SK-N-SH (cell line): ENCODE measurements around the gene RARA. TPM values are rescaled to one million over a fixed set of nuclear protein-coding genes. Genes with fewer than 3 reads are reported as not detected.

Source experiments
- CTCF ChIA-PET: fragments of 300-600, 350-600 bp; formaldehyde crosslinking; extraction: SDS; loops from one replicate; lab custom pipeline; 2021; lab: Yijun Ruan, JAX
- POLR2A ChIA-PET: fragments of 350-600 bp; sonication (Branson Sonifier 250); formaldehyde crosslinking; extraction: SDS; loops from one replicate; lab custom pipeline; 2020; ENCODE audit warnings: antibody characterized with exemption, inconsistent platforms; lab: Yijun Ruan, JAX
- DNase-seq: peaks from one replicate; pipeline ENCODE4 v3.0.0; 2012
- H2AFZ ChIP-seq: fragments of 200-600 bp; sonication (generic); 2 replicates; pipeline ENCODE4 v1.8.1; 2016; ENCODE audit warnings: antibody characterized with exemption, mild to moderate bottlenecking, low read depth
- H3F3A ChIP-seq: fragments of 200-600 bp; sonication (generic); replicated peaks from 2 replicates; pipeline ENCODE3; 2016; ENCODE audit warnings: antibody characterized with exemption, mild to moderate bottlenecking; ENCODE audit not compliant: insufficient read depth
- H3K27ac ChIP-seq, 2 experiments: fragments of 200-500 bp in 1 of 2; fragments of 200-600 bp in 1 of 2; sonication (Bioruptor generic) in 1 of 2; sonication (generic), shearing (Covaris generic) in 1 of 2; 2 replicates each; pipeline versions ENCODE4 v1.5.1 to v1.6.1; 2014 to 2016; ENCODE audit warnings: low read depth in 2 of 2, inconsistent platforms in 1 of 2, low read length in 1 of 2, mild to moderate bottlenecking in 1 of 2, mixed read lengths in 1 of 2
- H3K27me3 ChIP-seq: fragments of 200-600 bp; sonication (generic), shearing (Covaris generic); 2 replicates; pipeline ENCODE4 v1.6.1; 2016; ENCODE audit warnings: mixed run types; ENCODE audit not compliant: insufficient read depth
- H3K36me3 ChIP-seq, 2 experiments: fragments of 200-500 bp in 1 of 2; fragments of 200-600 bp in 1 of 2; sonication (Bioruptor generic) in 1 of 2; sonication (generic) in 1 of 2; replicated peaks in 1 of 2; 2 replicates each; pipeline versions ENCODE3 to v1.5.1; 2014 to 2016; ENCODE audit warnings: low read length in 1 of 2, mild to moderate bottlenecking in 1 of 2; ENCODE audit not compliant: insufficient read depth in 2 of 2, control insufficient read depth in 1 of 2
- H3K4me1 ChIP-seq, 2 experiments: fragments of 200-500 bp in 1 of 2; fragments of 200-600 bp in 1 of 2; sonication (Bioruptor generic) in 1 of 2; sonication (generic), shearing (Covaris generic) in 1 of 2; 2 replicates each; pipeline versions ENCODE4 v1.5.1 to v1.6.1; 2014 to 2016; ENCODE audit warnings: low read depth in 1 of 2, low read length in 1 of 2, mixed run types in 1 of 2; ENCODE audit not compliant: insufficient read depth in 2 of 2, control insufficient read depth in 1 of 2
- H3K4me2 ChIP-seq: fragments of 200-600 bp; sonication (generic), shearing (Covaris generic); 2 replicates; pipeline ENCODE4 v1.6.1; 2017; ENCODE audit warnings: mixed run types
- H3K4me3 ChIP-seq, 2 experiments: fragments of 200-500 bp in 1 of 2; fragments of 200-600 bp in 1 of 2; sonication (Bioruptor generic) in 1 of 2; sonication (generic), shearing (Covaris generic) in 1 of 2; 2 replicates each; pipeline versions ENCODE4 v1.5.1 to v1.8.1; 2014 to 2016; ENCODE audit warnings: low read depth in 2 of 2, inconsistent platforms in 1 of 2, low read length in 1 of 2, mild to moderate bottlenecking in 1 of 2, mixed read lengths in 1 of 2, moderate library complexity in 1 of 2
- H3K79me2 ChIP-seq: fragments of 200-600 bp; sonication (generic); 2 replicates; pipeline ENCODE4 v1.8.1; 2017; ENCODE audit warnings: mild to moderate bottlenecking; ENCODE audit not compliant: insufficient read depth
- H3K9ac ChIP-seq: fragments of 200-600 bp; sonication (generic); 2 replicates; pipeline ENCODE4 v1.6.1; 2017; ENCODE audit warnings: mixed run types
- H3K9me2 ChIP-seq: fragments of 200-600 bp; sonication (generic); 2 replicates; pipeline ENCODE4 v1.6.1; 2017; ENCODE audit warnings: mixed run types
- H3K9me3 ChIP-seq: fragments of 200-600 bp; sonication (generic); 2 replicates; pipeline ENCODE4 v1.6.1; 2017; ENCODE audit warnings: mixed run types, mild to moderate bottlenecking, moderate library complexity
- H4K20me1 ChIP-seq: fragments of 200-600 bp; sonication (generic); 2 replicates; pipeline ENCODE4 v1.6.1; 2017; ENCODE audit warnings: mild to moderate bottlenecking, mixed run types; ENCODE audit not compliant: insufficient read depth
- CHD2 ChIP-seq: fragments of 150-350 bp; IDR thresholded peaks from 2 replicates; pipeline ENCODE4 v1.6.1; 2018; ENCODE audit warnings: low read length; ENCODE audit not compliant: partially characterized antibody
- CTCF ChIP-seq: fragments of 200-600 bp; sonication (generic); IDR thresholded peaks from 2 replicates; pipeline ENCODE4 v1.6.1; 2017; ENCODE audit warnings: antibody characterized with exemption, mild to moderate bottlenecking, moderate library complexity
- ELF1 ChIP-seq: IDR thresholded peaks from 2 replicates; pipeline ENCODE4 v1.4.0; 2012
- EZH2phosphoT487 ChIP-seq: fragments of 200-600 bp; sonication (generic); IDR thresholded peaks from 2 replicates; pipeline ENCODE4 v1.6.1; 2017; ENCODE audit warnings: low read depth, mixed run types, mild to moderate bottlenecking, antibody characterized with exemption, moderate library complexity, borderline replicate concordance
- FOXM1 ChIP-seq: IDR thresholded peaks from 2 replicates; pipeline ENCODE4 v1.4.0; 2012; ENCODE audit warnings: low read depth, mild to moderate bottlenecking
- MEF2A ChIP-seq: IDR thresholded peaks from 2 replicates; pipeline ENCODE4 v1.4.0; 2012; ENCODE audit warnings: low read depth, borderline replicate concordance
- RAD21 ChIP-seq: IDR thresholded peaks from 2 replicates; pipeline ENCODE4 v1.6.1; 2012; ENCODE audit warnings: mild to moderate bottlenecking, low read length
- RCOR1 ChIP-seq: fragments of 150-350 bp; IDR thresholded peaks from 2 replicates; pipeline ENCODE4 v1.6.1; 2017; ENCODE audit warnings: antibody characterized with exemption, low read length
- REST ChIP-seq: IDR thresholded peaks from 2 replicates; pipeline ENCODE4 v1.6.1; 2012; ENCODE audit warnings: mild to moderate bottlenecking, low read depth, low read length, moderate library complexity
- SIN3A ChIP-seq: IDR thresholded peaks from 2 replicates; pipeline ENCODE4 v1.6.1; 2012; ENCODE audit warnings: low read depth, mild to moderate bottlenecking, low read length, moderate library complexity, borderline replicate concordance
- SMC3 ChIP-seq: IDR thresholded peaks from 2 replicates; pipeline ENCODE4 v1.6.1; 2012; ENCODE audit warnings: low read depth, low read length, improper control_type of control experiment
- TAF1 ChIP-seq: IDR thresholded peaks from 2 replicates; pipeline ENCODE4 v1.6.1; 2012; ENCODE audit warnings: low read depth, mild to moderate bottlenecking, low read length, moderate library complexity, borderline replicate concordance
- TCF12 ChIP-seq: IDR thresholded peaks from 2 replicates; pipeline ENCODE4 v1.4.0; 2012
- TEAD4 ChIP-seq: IDR thresholded peaks from 2 replicates; pipeline ENCODE4 v1.4.0; 2012; ENCODE audit warnings: mild to moderate bottlenecking, borderline replicate concordance; ENCODE audit not compliant: insufficient read depth
- USF2 ChIP-seq: fragments of 150-350 bp; IDR thresholded peaks from 2 replicates; pipeline ENCODE4 v1.6.1; 2017; ENCODE audit warnings: antibody characterized with exemption, low read length, low read depth, borderline replicate concordance
- YY1 ChIP-seq: IDR thresholded peaks from 2 replicates; pipeline ENCODE4 v1.4.0; 2012; ENCODE audit warnings: low read depth, mild to moderate bottlenecking
- WGBS: methylation state at CpG from one replicate; pipeline ENCODE4 v1.1.6; 2017; ENCODE audit warnings: low lambda C conversion rate; 5-methylcytosine and 5-hydroxymethylcytosine counted together
- polyA plus RNA-seq, 3 experiments: library from polyadenylated mRNA; depleted of rRNA; stranded (reverse); fragments of >200 nt; gene quantifications; 2 replicates each; pipeline ENCODE4 v1.2.3, GENCODE V29; 2012

RARA gene
- polyA plus RNA-seq, 1 of the 3 experiments (the other 2 are of a cell fraction): 13.3 TPM

GRCh38 chr17:40355804-40356758, 47.1 kb downstream of the RARA start:
- Histone ChIP-seq H3K79me2 (peaks cover 2% of the 10 kb centered on the region; the same call in 1 of the 2 replicates), H3K27me3 (no peaks in the 10 kb centered on the region), H3K9ac (no peak overlapping the region), H3F3A (peaks cover 29% of the 10 kb centered on the region), H2AFZ (no peak overlapping the region), H3K27ac (peak overlapping the region in 1 of 2 experiments; percentile 79; a peak in 2 of 4 replicates), H3K36me3 (peaks cover 19 to 50% of the 10 kb centered on the region in 2 experiments), H3K9me3 (no peaks in the 10 kb centered on the region), H4K20me1 (peaks cover 10% of the 10 kb centered on the region; the same call in 1 of the 2 replicates), H3K4me3 (no peak overlapping the region), H3K4me1 (peaks cover 6 to 51% of the 10 kb centered on the region in 2 experiments; a peak in 2 of 4 replicates), H3K4me2 (no peak overlapping the region), H3K9me2 (no peaks in the 10 kb centered on the region)
- POLR2A ChIA-PET: interaction anchor here (0.6 to 2.7 kb wide), 2 partner anchors 49 to 125 kb away, joined by 3 to 16 read pairs; no protein-coding TSS in a partner anchor
- no peak for DNase-seq
- CTCF ChIA-PET: interaction anchor here (0.9 to 57.6 kb wide), 17 partner anchors 9 to 202 kb away, joined by 3 to 1706 read pairs (median 8); partner anchors contain the start of genes CCR7, CDC6, GJD3 and IGFBP4
- WGBS: 83% methylated on average over 20 of the region's 33 CpGs
- TF ChIP-seq SIN3A (no peak), SMC3 (no peak), ELF1 (no peak), TEAD4 (no peak), CTCF (no peak), USF2 (no peak), YY1 (no peak), TCF12 (no peak), MEF2A (no peak), CHD2 (no peak), TAF1 (no peak), REST (no peak), EZH2phosphoT487 (no peak), FOXM1 (no peak), RAD21 (no peak), RCOR1 (no peak)
